ENCODE data around the gene TMEM18.

TMEM18 gene

GRCh38 chr2:634636-635388 lies 42.4 kb downstream of the TMEM18 start:
- DNase-seq (ENCODE audit: low read depth, low spot score): no peak

GRCh38 chr2:634041-634440 lies 43.2 kb downstream of the TMEM18 start:
- no peak for DNase-seq (ENCODE audit: low read depth, low spot score)

GRCh38 chr2:633371-633770 lies 43.8 kb downstream of the TMEM18 start:
- no peak for DNase-seq (ENCODE audit: low read depth, low spot score)

GRCh38 chr2:632471-632870 lies 44.7 kb downstream of the TMEM18 start:
- DNase-seq (ENCODE audit: low read depth, low spot score): no peak

GRCh38 chr2:631741-632140 lies 45.5 kb downstream of the TMEM18 start:
- DNase-seq (ENCODE audit: low read depth, low spot score): no peak

GRCh38 chr2:630451-631320 lies 46.5 kb downstream of the TMEM18 start:
- no peak for DNase-seq (ENCODE audit: low read depth, low spot score)

- DNase-seq (ENCODE audit: low read depth, low spot score): no peak
Observed at GRCh38 chr2:629961-630360, 47.2 kb downstream of the TMEM18 start.

GRCh38 chr2:628651-629050 lies 48.6 kb downstream of the TMEM18 start:
- DNase-seq (ENCODE audit: low read depth, low spot score): no peak

GRCh38 chr2:627926-628560 lies 49.2 kb downstream of the TMEM18 start:
- no peak for DNase-seq (ENCODE audit: low read depth, low spot score)

GRCh38 chr2:627340-627709 lies 49.9 kb downstream of the TMEM18 start:
- DNase-seq (ENCODE audit: low read depth, low spot score): no peak

- DNase-seq (ENCODE audit: low read depth, low spot score): no peak
Observed at GRCh38 chr2:626491-627339, 50.5 kb downstream of the TMEM18 start.

GRCh38 chr2:625415-626333 lies 51.5 kb downstream of the TMEM18 start:
- DNase-seq (ENCODE audit: low read depth, low spot score): no peak

GRCh38 chr2:624551-625347 lies 52.5 kb downstream of the TMEM18 start:
- DNase-seq (ENCODE audit: low read depth, low spot score): no peak

GRCh38 chr2:624096-624495 lies 53.1 kb downstream of the TMEM18 start:
- no peak for DNase-seq (ENCODE audit: low read depth, low spot score)

- no peak for DNase-seq (ENCODE audit: low read depth, low spot score)
Observed at GRCh38 chr2:623130-623922, 53.9 kb downstream of the TMEM18 start.

- DNase-seq (ENCODE audit: low read depth, low spot score): no peak
Observed at GRCh38 chr2:622357-622756, 54.8 kb downstream of the TMEM18 start.

- DNase-seq (ENCODE audit: low read depth, low spot score): no peak
Observed at GRCh38 chr2:621303-622099, 55.7 kb downstream of the TMEM18 start.

All from brain pericyte (primary cell).